LNCaP clone FGC (cell line): ENCODE measurements around the gene BMP2K.

Experiments used
- DNase-seq: peaks from one replicate; pipeline ENCODE4 v3.0.0-alpha.2; 2011; ENCODE audit warnings: low read depth
- H3K4me3 ChIP-seq: 2 replicates; pipeline ENCODE4 v1.5.1; 2011; ENCODE audit warnings: mild to moderate bottlenecking, low read depth, low read length, control low read depth
- CTCF ChIP-seq: IDR thresholded peaks from 2 replicates; pipeline ENCODE4 v1.5.1; 2012; ENCODE audit warnings: mild to moderate bottlenecking; ENCODE audit not compliant: control insufficient read depth, insufficient read depth; ENCODE audit errors: extremely low read depth

The BMP2K gene

DNA sequence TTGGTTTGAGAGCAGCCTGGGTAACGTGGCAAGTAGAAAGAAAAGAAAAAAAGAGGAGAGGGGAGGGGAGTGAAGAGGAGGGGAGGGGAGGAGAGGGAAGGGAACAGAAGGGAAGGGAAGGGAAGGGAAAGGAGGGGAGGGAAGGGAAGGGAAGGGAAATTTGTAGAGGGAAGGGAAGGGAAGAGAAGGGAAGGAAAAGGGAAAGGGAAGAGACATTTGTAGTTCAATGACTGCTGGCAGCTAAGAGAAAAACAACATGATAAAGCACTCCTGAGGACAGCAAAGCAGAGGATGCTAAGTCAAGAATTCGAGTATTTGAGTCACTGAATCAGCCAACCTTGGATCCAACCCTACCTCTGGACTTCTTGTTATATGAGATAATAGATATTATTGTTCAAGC lies 38.2 kb upstream of the BMP2K start:
- TF ChIP-seq CTCF = no peak
- DNase-seq = no peak
- no peak overlapping the region for H3K4me3 ChIP-seq

DNA sequence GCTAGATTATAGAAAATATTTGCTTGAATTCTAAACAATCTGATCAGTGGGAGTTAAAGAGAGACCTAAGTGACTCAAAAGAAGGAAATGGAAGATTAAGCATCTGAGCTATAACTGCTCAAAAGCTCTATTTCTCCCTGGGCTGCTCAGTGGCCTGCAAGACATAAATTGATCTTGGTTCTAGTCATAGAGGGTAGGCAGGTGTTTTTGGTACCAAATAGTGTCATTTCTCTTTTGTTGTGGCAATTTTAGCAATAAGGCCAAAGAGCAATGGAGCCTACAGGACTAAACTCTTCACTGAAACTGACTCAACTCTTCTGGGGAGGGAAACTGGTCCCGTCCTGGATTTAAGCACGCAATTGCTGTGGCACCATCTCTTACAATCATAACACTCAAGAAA lies 33.9 kb upstream of the BMP2K start:
- no peak overlapping the region for H3K4me3 ChIP-seq
- DNase-seq = no peak
- no peak for TF ChIP-seq CTCF

- no peak overlapping the region for H3K4me3 ChIP-seq
- no peak for DNase-seq
- TF ChIP-seq CTCF = no peak
Observed at GRCh38 chr4:78747475-78747922, 28.7 kb upstream of the BMP2K start.

- DNase-seq = no peak
- no peak overlapping the region for H3K4me3 ChIP-seq
- TF ChIP-seq CTCF = no peak
Observed at GRCh38 chr4:78748381-78748780, 27.8 kb upstream of the BMP2K start.

DNA sequence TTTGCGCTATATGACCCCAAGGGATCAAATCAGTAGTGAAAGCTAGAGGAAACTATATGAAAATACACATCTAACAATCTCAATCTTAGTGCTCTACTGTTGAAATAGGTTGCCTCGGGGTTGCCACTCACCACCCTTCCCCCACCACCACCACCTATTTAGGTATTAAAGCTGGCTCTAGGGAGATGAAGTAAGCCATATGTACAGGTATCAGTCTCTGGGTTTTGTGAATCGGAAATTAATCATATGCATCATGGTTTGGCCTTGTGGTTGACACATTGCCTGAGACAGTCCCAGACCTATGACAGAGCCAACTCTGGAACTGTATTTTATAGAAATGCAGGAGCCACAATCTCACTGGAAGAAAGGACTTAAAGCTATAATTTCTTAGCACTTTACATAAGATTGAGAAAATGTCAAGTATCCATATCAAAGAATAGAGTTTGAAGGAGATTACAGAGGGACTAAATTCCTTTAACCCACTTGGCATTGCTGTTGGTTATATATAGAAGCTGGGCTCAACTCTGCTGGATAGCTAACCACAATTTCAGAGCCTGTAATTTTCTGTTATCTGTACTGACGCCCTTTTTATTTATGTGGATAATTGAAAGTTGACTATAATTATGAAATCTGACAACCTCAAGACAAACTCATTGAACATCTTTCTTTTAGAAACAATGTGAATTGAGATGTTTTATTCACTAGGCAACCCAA lies 26.7 kb upstream of the BMP2K start:
- TF ChIP-seq CTCF = no peak
- no peak for DNase-seq
- no peak overlapping the region for H3K4me3 ChIP-seq

GRCh38 chr4:78749972-78750727 lies 26.0 kb upstream of the BMP2K start:
- DNase-seq = no peak
- no peak overlapping the region for H3K4me3 ChIP-seq
- no peak for TF ChIP-seq CTCF
